ENCODE measurements around the gene HPDL. TPM values are rescaled to one million over a fixed set of nuclear protein-coding genes. Genes with fewer than 3 reads are reported as not detected.

The HPDL gene
- total and polyA plus RNA-seq, 2 of the 8 experiments (the other 6 are each of a cell fraction or from before 2014, with no cell fraction given) = 58.5 to 62.7 TPM

- TF ChIP-seq TBP (IDR thresholded peaks at IDR 0.05; ENCODE audit: low read depth, low read length) = no peak
- no peak for TF ChIP-seq NANOG (IDR thresholded peaks at IDR 0.05; ENCODE audit: insufficient read depth, low read depth, low read length, poor library complexity, severe bottlenecking)
Measured at GRCh38 chr1:45364294-45364693, 37.6 kb downstream of the HPDL start (continued).

All from H1 (cell line).